GM12873 (cell line): ENCODE measurements around the gene RNF31.

Source experiments
- TF ChIP-seq, protein P1 (sequence below): IDR thresholded peaks from 2 replicates; pipeline ENCODE4 v1.5.1; 2012; ENCODE audit warnings: low read depth, mild to moderate bottlenecking, moderate library complexity, low read length, control low read depth; ENCODE audit not compliant: insufficient read depth; ENCODE audit errors: missing control alignments

Gene RNF31

GRCh38 chr14:24122898-24123297 lies 24.4 kb upstream of the RNF31 start:
- TF ChIP-seq, protein P1, sequence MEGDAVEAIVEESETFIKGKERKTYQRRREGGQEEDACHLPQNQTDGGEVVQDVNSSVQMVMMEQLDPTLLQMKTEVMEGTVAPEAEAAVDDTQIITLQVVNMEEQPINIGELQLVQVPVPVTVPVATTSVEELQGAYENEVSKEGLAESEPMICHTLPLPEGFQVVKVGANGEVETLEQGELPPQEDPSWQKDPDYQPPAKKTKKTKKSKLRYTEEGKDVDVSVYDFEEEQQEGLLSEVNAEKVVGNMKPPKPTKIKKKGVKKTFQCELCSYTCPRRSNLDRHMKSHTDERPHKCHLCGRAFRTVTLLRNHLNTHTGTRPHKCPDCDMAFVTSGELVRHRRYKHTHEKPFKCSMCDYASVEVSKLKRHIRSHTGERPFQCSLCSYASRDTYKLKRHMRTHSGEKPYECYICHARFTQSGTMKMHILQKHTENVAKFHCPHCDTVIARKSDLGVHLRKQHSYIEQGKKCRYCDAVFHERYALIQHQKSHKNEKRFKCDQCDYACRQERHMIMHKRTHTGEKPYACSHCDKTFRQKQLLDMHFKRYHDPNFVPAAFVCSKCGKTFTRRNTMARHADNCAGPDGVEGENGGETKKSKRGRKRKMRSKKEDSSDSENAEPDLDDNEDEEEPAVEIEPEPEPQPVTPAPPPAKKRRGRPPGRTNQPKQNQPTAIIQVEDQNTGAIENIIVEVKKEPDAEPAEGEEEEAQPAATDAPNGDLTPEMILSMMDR: no peak

- TF ChIP-seq, protein P1: no peak
Measured at GRCh38 chr14:24123424-24124417, 23.6 kb upstream of the RNF31 start.

- TF ChIP-seq, protein P1: no peak
Measured at GRCh38 chr14:24126939-24127338, 20.4 kb upstream of the RNF31 start.

DNA sequence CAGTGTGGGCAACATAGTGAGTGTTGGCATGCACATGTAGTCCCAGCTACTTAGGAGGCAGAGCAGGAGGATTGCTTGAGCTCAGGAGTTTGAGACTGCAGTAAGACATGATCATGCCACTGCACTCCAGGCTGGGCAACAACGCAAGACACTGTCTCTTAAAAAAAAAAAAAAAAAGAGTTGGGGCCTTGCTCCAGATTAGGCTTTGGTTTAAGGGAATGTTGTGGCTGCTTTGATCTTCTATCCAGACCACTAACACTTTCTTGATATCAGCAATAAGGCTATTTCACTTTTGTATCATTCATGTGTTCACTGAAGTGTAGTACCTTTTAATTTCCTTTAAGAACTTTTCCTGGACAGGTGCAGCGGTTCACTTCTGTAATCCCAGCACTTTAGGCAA lies 19.6 kb upstream of the RNF31 start:
- TF ChIP-seq, protein P1: no peak

DNA sequence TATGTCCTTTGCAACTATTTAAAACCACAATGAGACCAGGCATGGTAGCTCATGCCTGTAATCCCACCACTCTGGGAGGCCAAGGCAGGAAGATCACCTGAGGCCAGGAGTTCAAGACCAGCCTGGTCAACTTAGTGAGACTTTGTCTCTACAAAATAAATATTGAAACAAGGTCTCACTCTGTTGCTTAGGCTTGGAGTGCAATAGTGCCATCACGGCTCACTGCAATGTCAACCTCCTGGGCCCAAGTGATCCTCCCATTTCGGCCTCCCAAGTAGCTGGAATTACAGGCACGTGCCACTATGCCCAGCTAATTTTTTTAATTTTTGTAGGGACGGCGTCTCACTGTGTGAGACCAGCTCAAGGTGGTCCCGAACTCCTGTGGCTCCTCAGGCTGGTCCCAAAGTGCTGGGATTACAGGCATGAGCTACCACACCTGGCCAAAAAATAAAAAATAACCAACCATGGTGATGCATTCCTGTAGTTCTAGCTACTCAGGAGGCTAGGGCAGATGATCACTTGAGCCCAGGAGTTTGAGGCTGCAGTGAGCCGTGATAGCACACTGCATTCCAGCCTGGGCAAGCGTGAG lies 17.8 kb upstream of the RNF31 start:
- TF ChIP-seq, protein P1: no peak

- TF ChIP-seq, protein P1: no peak
Measured at GRCh38 chr14:24130380-24130716, 16.9 kb upstream of the RNF31 start, which contains the start of gene FITM1. Gene FITM1 (plus strand): TSS chr14:24130659. CDS start chr14:24131564, 905 bp downstream.
